HepG2 (cell line): ENCODE results near the gene EPB41L1. TPM values are rescaled to one million over a fixed set of nuclear protein-coding genes. Genes with fewer than 3 reads are reported as not detected.

Experiments
- ATAC-seq: fragments of 200-7000 bp; cut with Tn5 transposase; 3 replicates; pipeline ENCODE4 v1.9.1; 2020; ENCODE audit warnings: mild to moderate bottlenecking, moderate library complexity
- BruUV-seq: library from RNA; stranded (reverse); fragments of 400-500 nt; replicated peaks from 2 replicates; lab custom pipeline; 2021; lab: Mats Ljungman, UMichigan
- CTCF ChIA-PET: fragments of 300-600 bp; formaldehyde crosslinking; extraction: SDS; loops from one replicate; lab custom pipeline; 2021; ENCODE audit warnings: low total read pairs, inconsistent platforms, low intra/inter-chr PET ratio; lab: Yijun Ruan, JAX
- POLR2A ChIA-PET: fragments of 350-600 bp; sonication (Branson Sonifier 250); formaldehyde crosslinking; loops from one replicate; lab custom pipeline; 2020; ENCODE audit warnings: antibody characterized with exemption, inconsistent platforms; lab: Yijun Ruan, JAX
- DNase-seq: peaks from one replicate; pipeline ENCODE4 v3.0.0-alpha.2; 2015; ENCODE audit warnings: low spot score
- FAIRE-seq: peaks from 3 replicates; lab custom pipeline; 2011; peaks lifted over from hg19 to GRCh38; lab: Jason Lieb, UNC
- H2AFZ ChIP-seq: one replicate; pipeline ENCODE4 v1.6.1; 2011; ENCODE audit warnings: low read length, inconsistent platforms
- H3K27ac ChIP-seq: fragments of 300-600 bp; 3 replicates; pipeline ENCODE4 v1.8.0; 2011; ENCODE audit warnings: mixed run types, mild to moderate bottlenecking, mixed read lengths, low read length, inconsistent platforms; ENCODE audit not compliant: insufficient read depth; ENCODE audit errors: extremely low read length
- H3K27me3 ChIP-seq, 2 experiments: fragments of 200-600 bp in 1 of 2; 2 replicates in 1 of 2; 3 replicates in 1 of 2; pipeline versions ENCODE4 v1.6.0 to v1.8.0; 2011; ENCODE audit warnings: low read length in 2 of 2, mild to moderate bottlenecking in 2 of 2, moderate library complexity in 2 of 2, inconsistent platforms in 1 of 2; ENCODE audit not compliant: insufficient read depth in 2 of 2, control insufficient read depth in 1 of 2
- H3K36me3 ChIP-seq, 2 experiments: fragments of 200-600 bp in 1 of 2; replicated peaks in 1 of 2; 2 replicates in 1 of 2; 3 replicates in 1 of 2; pipeline versions ENCODE4 v1.5.1 to v1.8.0; 2011; ENCODE audit warnings: low read length in 2 of 2, inconsistent platforms in 1 of 2; ENCODE audit not compliant: insufficient read depth in 2 of 2, control insufficient read depth in 1 of 2
- H3K4me1 ChIP-seq: 2 replicates; pipeline ENCODE4 v1.5.1; 2012; ENCODE audit warnings: low read length, inconsistent platforms; ENCODE audit not compliant: insufficient read depth
- H3K4me2 ChIP-seq: 2 replicates; pipeline ENCODE4 v1.6.0; 2011; ENCODE audit warnings: low read depth, low read length, inconsistent platforms
- H3K4me3 ChIP-seq, 3 experiments: fragments of 200-600 bp in 1 of 3; sonication (generic), shearing (Covaris generic) in 1 of 3; replicated peaks in 1 of 3; 2 replicates each; pipeline ENCODE4 v1.5.1; 2011 to 2016; ENCODE audit warnings: low read length in 3 of 3, inconsistent platforms in 2 of 3, low read depth in 2 of 3, mild to moderate bottlenecking in 2 of 3, control low read depth in 1 of 3, mixed read lengths in 1 of 3; ENCODE audit not compliant: insufficient read depth in 1 of 3
- H3K79me2 ChIP-seq: one replicate; pipeline ENCODE4 v1.6.1; 2011; ENCODE audit warnings: low read length, inconsistent platforms; ENCODE audit not compliant: insufficient read depth
- H3K9ac ChIP-seq: 2 replicates; pipeline ENCODE4 v1.6.0; 2011; ENCODE audit warnings: mild to moderate bottlenecking, low read depth, low read length, inconsistent platforms; ENCODE audit not compliant: insufficient read depth
- H3K9me3 ChIP-seq: 2 replicates; pipeline ENCODE4 v1.5.1; 2012; ENCODE audit warnings: mild to moderate bottlenecking, low read length
- H4K20me1 ChIP-seq: 2 replicates; pipeline ENCODE4 v1.6.0; 2011; ENCODE audit warnings: inconsistent platforms, mild to moderate bottlenecking, low read length, moderate library complexity; ENCODE audit not compliant: insufficient read depth
- IKZF4 ChIP-seq: sonication (generic); formaldehyde crosslinking; IDR thresholded peaks from 2 replicates; pipeline ENCODE4 v1.5.1; 2020; ENCODE audit warnings: borderline replicate concordance, mild to moderate bottlenecking, low read depth, missing genetic modification reagents; ENCODE audit errors: not compliant biosample characterization
- MEIS2 ChIP-seq: sonication (generic); formaldehyde crosslinking; IDR thresholded peaks from 2 replicates; pipeline ENCODE4 v1.9.0; 2021; ENCODE audit warnings: mild to moderate bottlenecking, missing genetic modification reagents
- ZBTB7A ChIP-seq: sonication (generic); formaldehyde crosslinking; IDR thresholded peaks from 2 replicates; pipeline ENCODE4 v1.8.0; 2022; ENCODE audit warnings: mild to moderate bottlenecking, missing genetic modification reagents
- ZNF572 ChIP-seq: sonication (generic); formaldehyde crosslinking; IDR thresholded peaks from 2 replicates; pipeline ENCODE4 v1.5.1; 2020; ENCODE audit warnings: mild to moderate bottlenecking, missing genetic modification reagents
- WGBS: methylation state at CpG from one replicate; pipeline ENCODE4 v1.1.6; 2017; ENCODE audit warnings: low lambda C conversion rate; 5-methylcytosine and 5-hydroxymethylcytosine counted together
- in situ Hi-C: cut with HindIII; loops from 2 replicates; pipeline ENCODE4 v1.10.0; 2017; ENCODE audit warnings: low pct_unique_long_range_greater_than_20kb; ENCODE audit not compliant: extremely low pct_ligation_motif_present
- intact Hi-C: fragments of 100-400 bp; cut with micrococcal nuclease; formaldehyde crosslinking; loops from one replicate; pipeline ENCODE4 v1.10.0; 2022; ENCODE audit not compliant: unreplicated experiment
- polyA plus RNA-seq, 8 experiments: library from polyadenylated mRNA; depleted of rRNA in 3 of 8; stranded (reverse) in 7 of 8; unstranded in 1 of 8; fragments of >200 nt; fragmentation: Illumina TruSeq in 4 of 8; extraction: Trizol in 4 of 8; gene quantifications; 2 replicates each; pipeline versions ENCODE4 v1.2.1 to v1.2.3, GENCODE V29; 2011 to 2016; ENCODE audit warnings: low read depth in 4 of 8, missing spikeins in 1 of 8, mixed read lengths in 1 of 8; ENCODE audit not compliant: insufficient read depth in 1 of 8
- total RNA-seq, 5 experiments: library from RNA; depleted of rRNA; stranded (reverse); fragments of >200 nt; fragmentation: Illumina TruSeq; extraction: Trizol; gene quantifications; 2 replicates each; pipeline ENCODE4 v1.2.3, GENCODE V29; 2016; ENCODE audit warnings: low read depth in 1 of 5
- TF ChIP-seq, protein P1 (sequence below): sonication (generic); formaldehyde crosslinking; IDR thresholded peaks from 2 replicates; pipeline ENCODE4 v1.9.0; 2021; ENCODE audit warnings: missing genetic modification reagents, mild to moderate bottlenecking, borderline replicate concordance
- TF ChIP-seq, protein P2 (sequence below): sonication (generic); formaldehyde crosslinking; IDR thresholded peaks from 2 replicates; pipeline ENCODE4 v1.5.0; 2020; ENCODE audit warnings: mild to moderate bottlenecking, missing genetic modification reagents, moderate library complexity

Gene EPB41L1
- total and polyA plus RNA-seq, 2 of the 13 experiments (the other 11 are each of a cell fraction or from before 2014, with no cell fraction given), result 16.7 to 39.0 TPM

DNA sequence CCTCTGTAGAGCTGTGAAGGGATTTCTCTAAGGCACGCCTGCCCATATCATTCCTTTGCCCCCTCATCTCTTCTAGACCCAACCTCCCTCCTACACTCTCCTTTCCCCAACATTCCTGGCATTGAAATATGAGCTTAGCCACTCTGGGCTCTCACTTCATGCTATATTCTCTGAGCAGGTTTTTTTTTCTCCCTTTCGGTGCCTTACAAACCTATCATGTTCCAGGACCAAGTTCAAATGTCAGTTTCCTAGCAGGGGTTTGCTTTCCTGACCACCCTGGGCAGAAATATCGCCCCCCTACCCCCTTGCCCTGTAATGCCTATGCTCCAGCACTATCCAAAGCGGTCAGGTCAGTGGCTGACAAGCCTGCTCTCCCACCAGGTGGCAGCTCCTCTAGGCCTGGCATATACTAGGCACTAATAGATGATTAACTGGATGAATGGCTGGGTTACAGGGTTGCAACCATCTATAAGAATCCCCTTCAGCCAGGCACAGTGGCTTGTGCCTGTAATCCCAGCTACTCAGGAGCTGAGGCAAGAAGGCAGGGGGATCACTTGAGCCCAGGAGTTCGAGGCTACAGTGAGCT is 56.0 kb downstream of the EPB41L1 start:
- POLR2A ChIA-PET, result no interaction called here
- WGBS, result 87% methylated on average over 5 of the region's 5 CpGs
- no TSS peak for BruUV-seq

More for the DNA sequence above, 56.0 kb downstream of the EPB41L1 start:
- no peak overlapping the region for H2AFZ ChIP-seq
- H3K4me2 ChIP-seq, result no peak overlapping the region
- no peaks in the 10 kb centered on the region for H3K27me3 ChIP-seq
- peaks cover 19 to 42% of the 10 kb centered on the region in 2 experiments for H3K36me3 ChIP-seq
- no peaks in the 10 kb centered on the region for H4K20me1 ChIP-seq
- in situ Hi-C loops (no loop called here), intact Hi-C loops (no loop called here)
- H3K4me1 ChIP-seq, result no peaks in the 10 kb centered on the region
- no peak overlapping the region for H3K4me3 ChIP-seq
- FAIRE-seq (no peak), ATAC-seq (peak; percentile 60), DNase-seq (no peak)
- H3K9ac ChIP-seq, result no peak overlapping the region
- H3K79me2 ChIP-seq, result no peaks in the 10 kb centered on the region
- no peak overlapping the region for H3K27ac ChIP-seq
- H3K9me3 ChIP-seq, result no peaks in the 10 kb centered on the region
- CTCF ChIA-PET, result interaction anchor here (1.3 kb wide), 1 partner anchor 229 kb away, joined by 3 read pairs; no protein-coding TSS in a partner anchor
- TF ChIP-seq MEIS2 (CRISPR knock-in tag) (no peak), ZBTB7A (CRISPR knock-in tag) (0 out of 2 replicates have a peak, but pooled peaks have one; percentile 18), IKZF4 (CRISPR knock-in tag) (no peak), ZNF572 (0 out of 2 replicates have a peak, but pooled peaks have one; percentile 41)
- TF ChIP-seq, protein P1, sequence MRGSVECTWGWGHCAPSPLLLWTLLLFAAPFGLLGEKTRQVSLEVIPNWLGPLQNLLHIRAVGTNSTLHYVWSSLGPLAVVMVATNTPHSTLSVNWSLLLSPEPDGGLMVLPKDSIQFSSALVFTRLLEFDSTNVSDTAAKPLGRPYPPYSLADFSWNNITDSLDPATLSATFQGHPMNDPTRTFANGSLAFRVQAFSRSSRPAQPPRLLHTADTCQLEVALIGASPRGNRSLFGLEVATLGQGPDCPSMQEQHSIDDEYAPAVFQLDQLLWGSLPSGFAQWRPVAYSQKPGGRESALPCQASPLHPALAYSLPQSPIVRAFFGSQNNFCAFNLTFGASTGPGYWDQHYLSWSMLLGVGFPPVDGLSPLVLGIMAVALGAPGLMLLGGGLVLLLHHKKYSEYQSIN, result no peak
- TF ChIP-seq, protein P2, sequence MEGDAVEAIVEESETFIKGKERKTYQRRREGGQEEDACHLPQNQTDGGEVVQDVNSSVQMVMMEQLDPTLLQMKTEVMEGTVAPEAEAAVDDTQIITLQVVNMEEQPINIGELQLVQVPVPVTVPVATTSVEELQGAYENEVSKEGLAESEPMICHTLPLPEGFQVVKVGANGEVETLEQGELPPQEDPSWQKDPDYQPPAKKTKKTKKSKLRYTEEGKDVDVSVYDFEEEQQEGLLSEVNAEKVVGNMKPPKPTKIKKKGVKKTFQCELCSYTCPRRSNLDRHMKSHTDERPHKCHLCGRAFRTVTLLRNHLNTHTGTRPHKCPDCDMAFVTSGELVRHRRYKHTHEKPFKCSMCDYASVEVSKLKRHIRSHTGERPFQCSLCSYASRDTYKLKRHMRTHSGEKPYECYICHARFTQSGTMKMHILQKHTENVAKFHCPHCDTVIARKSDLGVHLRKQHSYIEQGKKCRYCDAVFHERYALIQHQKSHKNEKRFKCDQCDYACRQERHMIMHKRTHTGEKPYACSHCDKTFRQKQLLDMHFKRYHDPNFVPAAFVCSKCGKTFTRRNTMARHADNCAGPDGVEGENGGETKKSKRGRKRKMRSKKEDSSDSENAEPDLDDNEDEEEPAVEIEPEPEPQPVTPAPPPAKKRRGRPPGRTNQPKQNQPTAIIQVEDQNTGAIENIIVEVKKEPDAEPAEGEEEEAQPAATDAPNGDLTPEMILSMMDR (CRISPR knock-in tag), result peak; percentile 47
